Spinal cord (tissue), 10 donors: ENCODE results near the gene GAST. TPM values are rescaled to one million over a fixed set of nuclear protein-coding genes. Genes with fewer than 3 reads are reported as not detected.

Experiments
- DNase-seq, 6 donors: peaks; one replicate each; pipeline versions ENCODE4 v3.0.0 to v3.0.0-alpha.2; 2013 to 2015; ENCODE audit warnings: low spot score in 6 of 6, low read depth in 4 of 6
- H3K27ac ChIP-seq: one replicate; pipeline ENCODE4 v1.5.1; 2013; ENCODE audit warnings: low read depth, low read length, control low read depth
- H3K27me3 ChIP-seq: one replicate; pipeline ENCODE4 v1.6.1; 2013; ENCODE audit warnings: low read length; ENCODE audit not compliant: control insufficient read depth, insufficient read depth
- H3K36me3 ChIP-seq: one replicate; pipeline ENCODE4 v1.6.1; 2013; ENCODE audit warnings: low read length; ENCODE audit not compliant: control insufficient read depth, insufficient read depth
- H3K4me1 ChIP-seq: one replicate; pipeline ENCODE4 v1.6.1; 2013; ENCODE audit warnings: low read length; ENCODE audit not compliant: control insufficient read depth, insufficient read depth
- H3K4me3 ChIP-seq: one replicate; pipeline ENCODE4 v1.5.1; 2013; ENCODE audit warnings: low read depth, low read length, control low read depth
- H3K9me3 ChIP-seq: one replicate; pipeline ENCODE4 v1.6.1; 2013; ENCODE audit warnings: low read length; ENCODE audit not compliant: control insufficient read depth, insufficient read depth
- WGBS: methylation state at CpG from one replicate; pipeline ENCODE4 v1.1.5; 2013; ENCODE audit warnings: missing lambda C conversion rate; ENCODE audit not compliant: insufficient coverage; 5-methylcytosine and 5-hydroxymethylcytosine counted together
- polyA plus RNA-seq, 2 donors: library from polyadenylated mRNA; unstranded; fragments of 120-200 nt; gene quantifications; one replicate each; pipeline ENCODE4 v1.2.1, GENCODE V29; 2013; ENCODE audit not compliant: insufficient read length in 2 of 2
- total RNA-seq, 2 donors: library from RNA; depleted of rRNA in 1 of 2; stranded (reverse); fragments of 120-200 nt in 1 of 2; fragments of >200 nt in 1 of 2; gene quantifications; one replicate each; pipeline versions ENCODE4 v1.2.3 to v1.2.4, GENCODE V29; 2013 to 2014
- donor health status: healthy.

The GAST gene
- total and polyA plus RNA-seq, 4 donors = 0.47 to 0.57 TPM; not detected in 2

- peaks cover 21% of the 10 kb centered on the region for H3K4me1 ChIP-seq
- 26% methylated on average over 4 of the region's 4 CpGs for WGBS
- H3K36me3 ChIP-seq = peaks cover 11% of the 10 kb centered on the region
- no peak for DNase-seq
- H3K9me3 ChIP-seq = no peaks in the 10 kb centered on the region
- no peak overlapping the region for H3K4me3 ChIP-seq
- H3K27ac ChIP-seq = no peak overlapping the region
- peaks cover 37% of the 10 kb centered on the region for H3K27me3 ChIP-seq
Measured at GRCh38 chr17:41730479-41730878, 18.3 kb downstream of the GAST start.

DNA sequence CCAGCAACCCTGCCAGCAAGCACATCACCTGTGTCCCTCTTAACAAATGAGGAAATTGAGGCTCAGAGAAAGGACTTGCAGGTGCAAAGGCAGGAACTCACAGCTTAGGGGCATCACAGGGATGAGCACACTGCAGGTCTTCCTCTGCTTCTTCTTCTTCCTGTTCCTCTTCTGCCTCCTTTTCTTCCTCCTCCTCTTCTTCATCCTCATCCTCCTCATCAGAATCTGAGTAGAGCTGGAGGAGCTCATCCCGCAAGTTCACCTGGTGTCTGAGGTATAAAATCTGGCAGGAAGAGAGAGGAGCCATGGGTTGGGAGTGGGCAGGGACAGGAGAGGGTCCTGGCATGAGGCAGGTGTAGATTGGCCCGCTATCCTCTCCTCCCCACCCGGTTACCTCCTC, 19.7 kb downstream of the GAST start:
- no peak overlapping the region for H3K4me3 ChIP-seq
- no peaks in the 10 kb centered on the region for H3K9me3 ChIP-seq
- H3K27ac ChIP-seq = no peak overlapping the region
- H3K4me1 ChIP-seq = peaks cover 21% of the 10 kb centered on the region
- H3K27me3 ChIP-seq = peaks cover 47% of the 10 kb centered on the region
- peaks cover 11% of the 10 kb centered on the region for H3K36me3 ChIP-seq
- DNase-seq = no peak
- WGBS = 33% methylated on average over 1 of the region's 3 CpGs

DNA sequence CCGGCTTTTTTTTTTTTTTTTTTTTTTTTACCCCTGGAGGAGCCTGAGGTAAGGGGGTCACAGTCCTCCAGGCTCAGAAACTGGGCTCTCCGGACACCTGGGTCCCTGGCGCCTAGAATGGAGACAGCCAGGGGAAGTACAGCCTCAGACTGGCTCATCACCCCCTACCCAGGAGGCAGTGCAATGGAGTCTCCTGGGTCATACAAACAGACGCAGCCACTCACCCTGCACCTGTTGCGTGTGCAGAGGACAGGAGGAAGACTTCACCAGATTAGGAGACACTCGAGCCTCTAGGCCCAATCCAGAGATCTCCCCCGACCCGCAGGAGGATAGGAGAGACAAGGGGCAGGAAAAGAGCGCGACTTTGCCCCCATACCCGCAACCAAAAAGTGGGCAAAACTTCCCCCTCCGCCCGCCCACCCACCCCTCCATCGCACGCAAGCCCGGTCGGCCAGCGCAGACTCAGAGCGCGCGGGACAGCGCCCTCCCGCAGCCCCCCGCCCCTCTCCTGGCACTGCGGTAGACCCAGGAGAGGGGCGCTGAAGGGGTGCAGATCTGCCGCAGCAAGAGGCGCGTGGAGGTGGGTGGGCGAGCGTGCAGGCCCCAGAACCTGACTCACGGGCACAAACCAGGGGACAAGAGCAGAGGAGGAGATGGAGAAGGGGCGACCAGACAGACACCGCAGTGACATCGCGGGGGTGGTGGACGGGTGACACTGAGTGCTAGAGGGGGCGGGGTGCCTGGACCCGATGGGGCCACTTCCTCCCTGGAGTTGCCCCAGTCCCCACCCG, 21.4 kb downstream of the GAST start:
- Histone ChIP-seq H3K36me3 (peaks cover 7% of the 10 kb centered on the region), H3K4me1 (peaks cover 26% of the 10 kb centered on the region), H3K27ac (no peak overlapping the region)

DNA sequence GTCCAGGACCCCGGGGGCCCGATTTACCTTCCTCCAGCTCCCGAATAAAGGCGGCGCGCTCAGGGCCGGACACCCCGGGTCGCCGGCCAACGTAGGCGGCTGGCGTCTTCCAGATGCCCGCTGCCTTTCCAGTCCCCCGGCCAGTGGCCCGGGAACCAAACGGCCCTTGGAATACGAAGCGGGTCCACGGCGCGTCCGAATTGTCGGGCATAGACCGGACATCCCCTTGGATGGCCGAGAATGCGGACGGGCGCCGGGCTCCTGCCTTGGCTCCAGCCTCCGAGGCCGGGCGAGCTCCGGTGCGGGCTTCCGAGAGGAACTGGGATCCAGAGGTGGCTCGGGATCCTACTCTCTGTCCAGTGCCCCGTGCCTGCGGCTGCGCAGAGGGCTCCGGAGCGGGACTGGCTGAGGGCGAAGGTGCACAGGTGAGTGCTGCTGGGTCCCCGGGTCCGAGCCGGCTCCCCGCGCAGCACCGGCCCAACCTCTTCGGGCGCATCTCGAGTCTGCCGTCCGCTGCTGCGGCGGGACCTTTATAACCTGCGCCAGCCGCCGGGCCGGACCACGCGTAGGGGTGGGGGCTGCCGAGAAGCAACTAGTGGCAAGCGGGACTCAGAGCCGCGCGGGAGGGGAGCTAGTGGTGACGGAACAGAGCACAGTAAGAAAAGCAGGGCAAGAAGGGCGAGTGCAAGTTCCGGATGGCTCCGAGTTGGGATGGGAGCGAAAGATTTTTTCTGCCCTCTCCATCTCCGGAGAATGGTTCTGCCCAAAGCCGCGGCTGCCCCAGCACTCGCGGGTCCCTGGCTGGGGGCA, 22.2 kb downstream of the GAST start, which contains the start of gene HAP1:
Gene HAP1 (minus strand): TSS at position 505 of the 810 bp plus-strand sequence. CDS start 9 bp downstream, at position 496.
- H3K9me3 ChIP-seq = no peaks in the 10 kb centered on the region
- peak in 2 of 6 donors; percentile 51 to 65 for DNase-seq
- no peak within 1 kb of the TSS for H3K27ac ChIP-seq
- H3K4me3 ChIP-seq = peak within 1 kb of the TSS; percentile 38
- peaks cover 26% of the 10 kb centered on the region for H3K4me1 ChIP-seq
- peaks cover 58% of the 10 kb centered on the region for H3K27me3 ChIP-seq
- H3K36me3 ChIP-seq = peaks cover 7% of the 10 kb centered on the region
- WGBS = under 1% methylated on average over 77 of the region's 77 CpGs

More for the DNA sequence above, 21.4 kb downstream of the GAST start:
- Histone ChIP-seq H3K9me3 (no peaks in the 10 kb centered on the region), H3K4me3 (peak overlapping the region; percentile 38), H3K27me3 (peaks cover 58% of the 10 kb centered on the region)
- WGBS = 7% methylated on average over 32 of the region's 40 CpGs
- DNase-seq = peak in 1 of 6 donors; percentile 25

DNA sequence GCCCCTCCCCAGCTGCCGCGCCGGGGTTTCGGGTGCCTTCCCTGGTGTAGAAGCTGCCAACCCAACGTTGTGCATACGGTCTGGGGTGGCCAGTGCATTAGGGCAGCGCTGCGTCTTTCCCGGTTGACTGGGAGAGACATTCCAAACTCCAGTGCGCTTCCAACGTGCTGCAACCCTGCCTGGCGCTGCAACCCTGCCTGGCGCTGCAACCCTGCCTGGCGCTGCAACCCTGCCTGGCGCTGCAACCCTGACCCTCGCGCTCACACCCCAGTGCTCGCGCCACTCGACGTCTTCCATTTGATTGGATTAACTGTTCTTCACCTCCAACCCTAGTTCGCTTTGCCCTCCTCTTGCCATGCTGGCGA, 22.8 kb downstream of the GAST start:
- Histone ChIP-seq H3K27me3 (peaks cover 58% of the 10 kb centered on the region), H3K9me3 (no peaks in the 10 kb centered on the region), H3K4me1 (peaks cover 26% of the 10 kb centered on the region), H3K27ac (no peak overlapping the region), H3K4me3 (peak overlapping the region; percentile 38), H3K36me3 (peaks cover 8% of the 10 kb centered on the region)
- DNase-seq = no peak
- 2% methylated on average over 23 of the region's 23 CpGs for WGBS

GRCh38 chr17:41735744-41736143, 23.6 kb downstream of the GAST start:
- no peak for DNase-seq
- Histone ChIP-seq H3K27ac (no peak overlapping the region), H3K9me3 (no peaks in the 10 kb centered on the region), H3K4me1 (peaks cover 26% of the 10 kb centered on the region), H3K36me3 (peaks cover 11% of the 10 kb centered on the region), H3K27me3 (peaks cover 58% of the 10 kb centered on the region), H3K4me3 (no peak overlapping the region)
- 81% methylated on average over 1 of the region's 4 CpGs for WGBS

DNA sequence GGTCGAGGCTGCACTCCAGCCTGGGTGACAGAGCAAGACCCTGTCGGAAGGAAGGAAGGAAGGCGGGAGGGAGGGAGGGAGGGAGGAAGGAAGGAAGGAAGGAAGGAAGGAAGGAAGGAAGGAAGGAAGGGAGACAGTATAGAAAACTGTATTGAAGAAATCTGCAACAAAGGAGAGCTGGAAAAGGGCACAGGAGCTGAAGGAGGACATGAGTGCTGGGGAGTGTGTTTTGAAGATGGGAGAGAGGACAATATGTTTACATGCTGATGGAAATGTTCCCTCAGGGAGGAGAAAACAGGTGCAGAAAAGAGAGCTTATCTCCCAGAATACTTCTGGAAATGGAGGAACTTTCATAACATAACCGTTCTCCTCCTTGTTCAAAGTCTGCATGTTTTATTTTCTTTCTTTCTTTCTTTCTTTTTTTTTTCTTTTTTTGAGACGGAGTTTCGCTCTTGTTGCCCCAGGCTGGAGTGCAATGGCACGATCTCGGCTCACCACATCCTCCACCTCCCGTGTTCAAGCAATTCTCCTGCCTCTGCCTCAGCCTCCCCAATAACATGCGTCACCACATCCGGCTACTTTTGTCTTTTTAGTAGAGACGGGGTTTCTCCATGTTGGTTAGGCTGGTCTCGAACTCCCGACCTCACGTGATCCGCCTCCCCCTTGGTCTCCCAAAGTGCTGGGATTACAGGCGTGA, 25.0 kb downstream of the GAST start:
- WGBS = 84% methylated on average over 16 of the region's 17 CpGs

DNA sequence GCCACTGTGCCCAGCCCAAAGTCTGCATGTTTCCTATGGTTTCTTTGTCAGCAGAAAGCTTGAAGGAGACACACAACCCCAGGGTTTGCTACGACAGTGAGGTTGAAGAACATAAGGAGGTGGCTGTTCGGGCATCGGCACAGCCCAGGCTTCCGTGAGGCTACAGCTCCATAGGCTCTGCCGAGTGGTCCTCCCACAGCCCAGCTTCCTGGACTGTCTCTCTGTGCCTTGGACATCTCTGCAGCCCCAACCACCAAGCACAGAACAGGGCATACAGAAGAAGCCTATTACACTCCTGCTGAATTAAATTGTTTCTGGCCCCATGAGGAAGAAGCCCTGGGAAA, 25.5 kb downstream of the GAST start:
- DNase-seq = no peak
- Histone ChIP-seq H3K4me1 (peaks cover 26% of the 10 kb centered on the region), H3K9me3 (no peaks in the 10 kb centered on the region), H3K4me3 (no peak overlapping the region), H3K36me3 (peaks cover 4% of the 10 kb centered on the region), H3K27me3 (peaks cover 46% of the 10 kb centered on the region), H3K27ac (no peak overlapping the region)
- 58% methylated on average over 5 of the region's 5 CpGs for WGBS

More for the DNA sequence above, 25.0 kb downstream of the GAST start:
- no peak overlapping the region for H3K27ac ChIP-seq
- peaks cover 51% of the 10 kb centered on the region for H3K27me3 ChIP-seq
- peaks cover 26% of the 10 kb centered on the region for H3K4me1 ChIP-seq
- H3K36me3 ChIP-seq = peaks cover 4% of the 10 kb centered on the region
- no peaks in the 10 kb centered on the region for H3K9me3 ChIP-seq
- no peak for DNase-seq
- H3K4me3 ChIP-seq = no peak overlapping the region

DNA sequence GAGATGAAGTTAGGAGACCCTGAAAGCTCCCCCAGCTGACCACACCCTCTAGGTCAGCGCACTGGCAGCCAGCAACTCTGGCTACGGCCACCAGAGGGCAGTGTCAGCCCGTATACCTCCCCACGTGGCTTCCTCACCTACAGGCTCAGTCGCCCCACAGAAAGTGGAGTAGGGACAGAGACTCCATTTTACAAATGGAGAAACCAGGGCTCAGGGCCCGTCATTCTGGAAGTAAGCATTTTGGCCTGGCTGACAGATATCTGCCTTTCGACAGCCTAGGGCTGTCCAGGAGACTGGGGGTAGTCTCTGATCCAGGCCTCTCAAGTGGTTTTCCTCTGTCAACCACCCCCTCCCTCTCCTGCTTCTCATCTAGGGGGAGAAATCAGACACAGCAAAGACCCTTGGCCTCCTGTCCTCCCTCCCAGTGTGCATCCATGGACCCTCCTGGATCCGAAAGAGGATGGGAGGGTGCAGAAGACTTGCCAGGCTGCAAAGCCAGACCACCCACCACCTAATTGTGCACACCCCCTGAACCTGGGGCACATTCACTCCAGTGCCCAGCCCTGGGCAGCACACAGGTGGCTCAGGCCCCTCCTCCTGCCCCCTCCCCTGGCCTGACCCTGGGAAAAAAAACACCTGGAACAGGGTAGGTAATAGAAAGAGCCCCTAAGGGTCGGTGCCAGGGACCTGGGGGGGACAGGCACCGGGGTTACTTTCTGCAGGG, 26.1 kb downstream of the GAST start:
- H3K27ac ChIP-seq = no peak overlapping the region
- peaks cover 42% of the 10 kb centered on the region for H3K27me3 ChIP-seq
- WGBS = 21% methylated on average over 9 of the region's 10 CpGs
- no peaks in the 10 kb centered on the region for H3K9me3 ChIP-seq
- peaks cover 4% of the 10 kb centered on the region for H3K36me3 ChIP-seq
- no peak overlapping the region for H3K4me3 ChIP-seq
- DNase-seq = peak in 4 of 6 donors; percentile 48 to 93 (median 73)
- H3K4me1 ChIP-seq = peaks cover 24% of the 10 kb centered on the region
